ENCODE results near the gene TPSB2. TPM values are rescaled to one million over a fixed set of nuclear protein-coding genes. Genes with fewer than 3 reads are reported as not detected.

The TPSB2 gene
- total RNA-seq, 1 experiment from 2014 or later: not detected

- no peak for DNase-seq (ENCODE audit: low read depth)
These were observed 9.8 kb downstream of the TPSB2 start for GRCh38 chr16:1220098-1220728.

GRCh38 chr16:1218930-1219611 is 10.9 kb downstream of the TPSB2 start:
- DNase-seq (ENCODE audit: low read depth): no peak

GRCh38 chr16:1218061-1218929 is 11.7 kb downstream of the TPSB2 start:
- no peak for DNase-seq (ENCODE audit: low read depth)

- no peak for DNase-seq (ENCODE audit: low read depth)
These were observed 12.5 kb downstream of the TPSB2 start for GRCh38 chr16:1217526-1217925.

GRCh38 chr16:1216681-1217400 is 13.1 kb downstream of the TPSB2 start:
- no peak for DNase-seq (ENCODE audit: low read depth)

- no peak for DNase-seq (ENCODE audit: low read depth)
These were observed 13.7 kb downstream of the TPSB2 start for GRCh38 chr16:1216296-1216619.

- DNase-seq (ENCODE audit: low read depth): no peak
These were observed 14.2 kb downstream of the TPSB2 start for GRCh38 chr16:1215574-1216295.

GRCh38 chr16:1214719-1215118 is 15.3 kb downstream of the TPSB2 start:
- DNase-seq (ENCODE audit: low read depth): no peak

GRCh38 chr16:1213796-1214372 is 16.1 kb downstream of the TPSB2 start:
- DNase-seq (ENCODE audit: low read depth): no peak

GRCh38 chr16:1213231-1213630 is 16.8 kb downstream of the TPSB2 start:
- DNase-seq (ENCODE audit: low read depth): no peak

- no peak for DNase-seq (ENCODE audit: low read depth)
These were observed 17.3 kb downstream of the TPSB2 start for GRCh38 chr16:1212616-1213194.

- DNase-seq (ENCODE audit: low read depth): no peak
These were observed 18.3 kb downstream of the TPSB2 start for GRCh38 chr16:1211451-1212268.

- no peak for DNase-seq (ENCODE audit: low read depth)
These were observed 19.5 kb downstream of the TPSB2 start for GRCh38 chr16:1210461-1210860.

- DNase-seq (ENCODE audit: low read depth): no peak
These were observed 20.9 kb downstream of the TPSB2 start for GRCh38 chr16:1209081-1209480.

GRCh38 chr16:1208239-1208830 is 21.6 kb downstream of the TPSB2 start:
- DNase-seq (ENCODE audit: low read depth): no peak

- no peak for DNase-seq (ENCODE audit: low read depth)
These were observed 23.2 kb downstream of the TPSB2 start for GRCh38 chr16:1206786-1207185.

- no peak for DNase-seq (ENCODE audit: low read depth)
These were observed 23.7 kb downstream of the TPSB2 start for GRCh38 chr16:1206326-1206725.

- no peak for DNase-seq (ENCODE audit: low read depth)
These were observed 25.1 kb downstream of the TPSB2 start for GRCh38 chr16:1204933-1205332.

GRCh38 chr16:1202274-1202673 is 27.7 kb downstream of the TPSB2 start:
- DNase-seq (ENCODE audit: low read depth): no peak
